Parathyroid adenoma (tissue), 2 donors: ENCODE data around the gene NXT1.

ENCODE experiments used
- H2AFZ ChIP-seq: fragments of 300-600 bp; sonication (generic); one replicate; pipeline ENCODE4 v1.7.0; 2017; ENCODE audit warnings: antibody characterized with exemption, mild to moderate bottlenecking
- H3K27ac ChIP-seq: fragments of 300-600 bp; sonication (generic); one replicate; pipeline ENCODE4 v1.7.0; 2017
- H3K27me3 ChIP-seq: fragments of 300-600 bp; sonication (generic); one replicate; pipeline ENCODE4 v1.7.0; 2017; ENCODE audit warnings: low read length; ENCODE audit not compliant: control insufficient read depth, insufficient read depth
- H3K36me3 ChIP-seq: fragments of 300-600 bp; sonication (generic); one replicate; pipeline ENCODE4 v1.7.0; 2017; ENCODE audit warnings: low read length; ENCODE audit not compliant: control insufficient read depth, insufficient read depth
- H3K4me1 ChIP-seq: fragments of 300-600 bp; sonication (generic); one replicate; pipeline ENCODE4 v1.7.0; 2017; ENCODE audit warnings: control low read depth
- H3K4me2 ChIP-seq: fragments of 300-600 bp; sonication (generic); one replicate; pipeline ENCODE4 v1.7.0; 2017; ENCODE audit warnings: low read length
- H3K4me3 ChIP-seq: fragments of 300-600 bp; sonication (generic); one replicate; pipeline ENCODE4 v1.7.0; 2017; ENCODE audit warnings: low read depth, low read length
- H3K79me2 ChIP-seq: fragments of 300-600 bp; sonication (generic); one replicate; pipeline ENCODE4 v1.7.0; 2017; ENCODE audit warnings: control low read depth
- H3K9ac ChIP-seq: fragments of 300-600 bp; sonication (generic); one replicate; pipeline ENCODE4 v1.7.0; 2017; ENCODE audit warnings: mild to moderate bottlenecking
- H3K9me3 ChIP-seq: fragments of 300-600 bp; sonication (generic); one replicate; pipeline ENCODE4 v1.7.0; 2017; ENCODE audit warnings: low read length; ENCODE audit not compliant: control insufficient read depth
- TF ChIP-seq, protein P1 (sequence below): fragments of 300-600 bp; sonication (generic); IDR thresholded peaks from one replicate; pipeline ENCODE4 v1.7.0; 2017; ENCODE audit warnings: antibody characterized with exemption, mild to moderate bottlenecking
- donor health status: primary hyperparathyroidism.

The NXT1 gene

DNA sequence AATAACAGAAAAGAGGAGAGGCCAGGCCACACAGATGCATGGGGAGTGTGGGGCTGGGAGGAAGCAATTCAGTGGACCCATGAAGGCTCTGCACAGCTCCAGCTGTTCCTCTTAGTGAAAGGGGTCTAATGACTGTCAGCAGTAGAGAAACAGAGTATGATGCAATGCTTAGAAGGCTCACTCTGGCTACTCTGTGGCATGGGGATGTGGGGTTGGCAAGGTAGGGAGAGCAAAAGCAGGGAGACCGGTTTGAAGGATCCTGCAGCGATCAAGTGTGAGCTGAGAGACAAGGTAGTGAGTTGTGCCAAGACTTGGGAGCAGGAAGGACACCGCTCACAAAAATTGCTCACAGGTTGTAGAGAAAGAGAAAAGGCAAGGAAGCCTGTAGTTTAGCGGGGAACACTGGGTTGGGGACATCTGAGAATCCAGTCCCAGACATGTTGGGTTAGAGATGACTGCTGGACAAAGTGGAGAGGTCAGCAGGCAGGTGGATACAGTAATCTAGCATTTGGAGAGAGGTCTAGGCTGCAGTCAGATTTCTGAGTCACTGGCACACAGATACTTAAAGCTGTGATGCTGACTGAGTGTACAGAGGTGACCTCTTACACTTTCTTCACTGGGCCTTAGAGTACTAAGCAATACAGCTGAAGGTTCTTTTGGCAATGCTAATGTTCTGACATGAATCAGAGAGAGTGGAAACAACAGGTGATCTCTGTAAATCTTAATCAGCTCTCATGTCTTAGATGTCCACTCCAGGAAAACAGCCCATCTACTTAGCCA lies 43.6 kb downstream of the NXT1 start:
- Histone ChIP-seq H3K79me2 (peaks cover 13% of the 10 kb centered on the region), H3K4me1 (no peaks in the 10 kb centered on the region), H3K27me3 (no peaks in the 10 kb centered on the region), H3K9me3 (no peaks in the 10 kb centered on the region), H2AFZ (no peak overlapping the region), H3K4me3 (no peak overlapping the region), H3K9ac (no peak overlapping the region), H3K36me3 (no peaks in the 10 kb centered on the region), H3K4me2 (no peak overlapping the region), H3K27ac (no peak overlapping the region)
- TF ChIP-seq, protein P1, sequence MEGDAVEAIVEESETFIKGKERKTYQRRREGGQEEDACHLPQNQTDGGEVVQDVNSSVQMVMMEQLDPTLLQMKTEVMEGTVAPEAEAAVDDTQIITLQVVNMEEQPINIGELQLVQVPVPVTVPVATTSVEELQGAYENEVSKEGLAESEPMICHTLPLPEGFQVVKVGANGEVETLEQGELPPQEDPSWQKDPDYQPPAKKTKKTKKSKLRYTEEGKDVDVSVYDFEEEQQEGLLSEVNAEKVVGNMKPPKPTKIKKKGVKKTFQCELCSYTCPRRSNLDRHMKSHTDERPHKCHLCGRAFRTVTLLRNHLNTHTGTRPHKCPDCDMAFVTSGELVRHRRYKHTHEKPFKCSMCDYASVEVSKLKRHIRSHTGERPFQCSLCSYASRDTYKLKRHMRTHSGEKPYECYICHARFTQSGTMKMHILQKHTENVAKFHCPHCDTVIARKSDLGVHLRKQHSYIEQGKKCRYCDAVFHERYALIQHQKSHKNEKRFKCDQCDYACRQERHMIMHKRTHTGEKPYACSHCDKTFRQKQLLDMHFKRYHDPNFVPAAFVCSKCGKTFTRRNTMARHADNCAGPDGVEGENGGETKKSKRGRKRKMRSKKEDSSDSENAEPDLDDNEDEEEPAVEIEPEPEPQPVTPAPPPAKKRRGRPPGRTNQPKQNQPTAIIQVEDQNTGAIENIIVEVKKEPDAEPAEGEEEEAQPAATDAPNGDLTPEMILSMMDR: no peak

DNA sequence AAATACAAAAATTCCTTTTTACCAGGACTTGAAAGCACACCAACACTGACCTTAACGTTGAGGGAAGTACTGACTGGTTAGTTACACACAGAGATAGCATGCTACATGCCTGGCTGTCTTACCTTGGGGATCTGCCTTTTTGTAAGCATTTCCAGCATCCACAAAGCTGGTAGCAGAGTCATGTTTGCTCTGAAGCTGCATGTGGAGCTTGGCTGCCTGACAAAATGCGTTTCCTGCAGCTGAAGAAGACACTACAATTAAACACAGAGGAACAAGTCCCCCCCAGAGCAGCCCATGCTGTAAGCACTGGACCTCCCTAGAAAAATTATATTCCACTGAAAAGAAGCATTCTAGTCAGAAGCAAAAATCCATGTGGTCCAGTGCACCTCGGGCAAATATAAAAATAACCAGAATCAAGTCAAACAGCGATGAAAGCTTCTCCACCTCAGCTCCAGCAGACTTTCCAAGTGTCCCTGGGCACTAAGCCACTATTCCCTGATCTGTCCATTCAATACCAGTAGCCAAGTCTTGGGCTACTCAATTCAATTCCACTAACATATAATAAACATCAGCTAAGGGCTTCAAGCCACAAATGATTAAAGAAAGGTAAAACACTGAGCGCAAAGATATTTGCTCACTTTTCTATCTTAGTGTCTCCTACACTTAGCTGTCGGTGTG lies 46.5 kb downstream of the NXT1 start:
- Histone ChIP-seq H3K36me3 (no peaks in the 10 kb centered on the region), H2AFZ (no peak overlapping the region), H3K4me3 (no peak overlapping the region), H3K4me1 (peaks cover 10% of the 10 kb centered on the region), H3K4me2 (no peak overlapping the region), H3K79me2 (peaks cover 6% of the 10 kb centered on the region), H3K27ac (no peak overlapping the region), H3K27me3 (no peaks in the 10 kb centered on the region), H3K9me3 (no peaks in the 10 kb centered on the region), H3K9ac (no peak overlapping the region)
- TF ChIP-seq, protein P1: no peak

DNA sequence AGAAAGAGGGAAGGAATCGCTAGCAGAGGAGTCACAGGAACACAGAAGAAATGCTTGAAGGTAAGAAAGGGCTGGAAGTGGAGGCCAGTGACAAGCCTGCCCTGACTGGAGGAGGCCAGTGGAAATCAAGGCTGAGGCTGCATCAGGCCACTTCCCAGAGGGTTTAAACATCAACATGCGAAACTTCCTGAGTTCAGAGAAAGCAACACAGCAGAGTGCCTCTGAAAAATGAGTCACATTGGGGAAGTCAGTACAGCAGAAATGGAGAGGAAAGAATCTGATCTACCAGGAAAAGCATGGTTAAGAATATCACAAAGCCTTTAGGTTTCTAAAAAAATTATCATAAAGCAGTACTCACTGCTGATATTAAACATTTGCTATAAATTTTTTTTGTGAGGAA lies 47.4 kb downstream of the NXT1 start:
- TF ChIP-seq, protein P1: no peak
- H3K4me2 ChIP-seq: no peak overlapping the region
- no peak overlapping the region for H3K4me3 ChIP-seq
- no peak overlapping the region for H2AFZ ChIP-seq
- no peaks in the 10 kb centered on the region for H3K36me3 ChIP-seq
- no peak overlapping the region for H3K27ac ChIP-seq
- H3K9me3 ChIP-seq: no peaks in the 10 kb centered on the region
- H3K79me2 ChIP-seq: peaks cover 12% of the 10 kb centered on the region
- no peaks in the 10 kb centered on the region for H3K27me3 ChIP-seq
- H3K9ac ChIP-seq: no peak overlapping the region
- H3K4me1 ChIP-seq: peaks cover 10% of the 10 kb centered on the region

DNA sequence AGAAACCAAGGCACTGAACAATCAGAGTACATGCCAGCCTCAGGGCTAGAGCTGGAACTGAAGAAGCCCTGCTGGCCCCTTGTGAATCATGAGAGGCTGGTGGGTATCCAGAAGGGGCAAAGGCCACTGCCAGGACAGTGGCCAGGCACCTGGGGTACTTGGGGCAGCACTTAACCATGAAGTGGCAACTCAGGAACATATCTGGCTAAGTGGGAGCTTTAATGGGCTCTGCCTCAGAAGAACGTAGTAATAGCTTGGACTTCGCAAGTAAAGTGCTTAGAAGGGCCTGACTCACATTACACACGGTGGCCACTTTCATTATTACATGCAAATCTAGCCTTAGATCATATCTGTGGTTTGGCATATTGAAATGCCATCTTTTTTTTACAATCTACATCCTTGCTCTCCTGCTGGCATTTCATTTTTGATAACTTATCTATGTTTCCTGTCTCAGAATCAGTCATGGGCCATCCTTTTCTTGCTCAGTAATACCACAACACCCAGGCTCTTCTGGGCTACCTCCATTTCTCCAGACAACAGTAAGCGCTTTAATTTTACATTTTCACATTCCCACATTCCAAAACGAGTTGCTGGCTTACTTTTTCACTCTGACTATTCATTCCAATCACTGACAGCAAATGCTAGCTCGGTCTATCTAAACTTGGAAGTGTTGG lies 49.1 kb downstream of the NXT1 start:
- H3K27ac ChIP-seq: no peak overlapping the region
- H3K4me1 ChIP-seq: peaks cover 16% of the 10 kb centered on the region
- H3K4me3 ChIP-seq: no peak overlapping the region
- no peaks in the 10 kb centered on the region for H3K9me3 ChIP-seq
- H3K79me2 ChIP-seq: peaks cover 8% of the 10 kb centered on the region
- H3K9ac ChIP-seq: no peak overlapping the region
- H3K27me3 ChIP-seq: no peaks in the 10 kb centered on the region
- H3K36me3 ChIP-seq: no peaks in the 10 kb centered on the region
- TF ChIP-seq, protein P1: no peak
- H3K4me2 ChIP-seq: no peak overlapping the region
- H2AFZ ChIP-seq: no peak overlapping the region
